NCI-H1417 (cell line): ENCODE measurements around the gene ANGPTL2.

ENCODE experiments used
- DNase-seq, 3 experiments: peaks; one replicate each; lab custom pipeline; 2025; lab: John Stamatoyannopoulos, UW

ANGPTL2 gene

GRCh38 chr9:127049581-127049980, 72.9 kb downstream of the ANGPTL2 start:
- DNase-seq, result no peak

GRCh38 chr9:127049044-127049443, 73.4 kb downstream of the ANGPTL2 start:
- DNase-seq, result no peak

- DNase-seq, result no peak
These were observed 74.5 kb downstream of the ANGPTL2 start for GRCh38 chr9:127047971-127048370.

GRCh38 chr9:127045148-127045547, 77.3 kb downstream of the ANGPTL2 start:
- DNase-seq, result no peak

GRCh38 chr9:127039492-127039891, 82.9 kb downstream of the ANGPTL2 start:
- DNase-seq, result no peak

- no peak for DNase-seq
These were observed 83.9 kb downstream of the ANGPTL2 start for GRCh38 chr9:127038531-127038930.
